ENCODE measurements around the gene RHBDF2.

The RHBDF2 gene

DNA sequence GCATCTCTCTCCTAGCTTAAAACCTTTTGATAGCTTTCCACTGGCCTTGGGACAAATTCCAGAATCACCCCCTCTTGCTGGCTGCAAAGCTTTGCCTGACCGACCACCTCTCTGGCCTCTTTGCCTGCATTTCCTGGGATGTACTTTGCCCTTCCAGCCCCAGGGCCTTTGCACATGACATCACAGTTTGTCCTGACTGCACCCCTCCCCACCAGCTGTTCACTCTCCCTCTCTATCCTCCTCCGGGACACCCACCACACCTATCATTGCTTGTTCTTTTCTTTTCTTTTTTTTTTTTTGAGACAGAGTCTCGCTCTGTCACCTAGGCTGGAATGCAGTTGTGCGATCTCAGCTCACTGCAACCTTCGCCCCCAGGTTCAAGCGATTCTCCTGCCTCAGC lies 25.9 kb downstream of the RHBDF2 start:
- Histone ChIP-seq H3K9me3 (no peaks in the 10 kb centered on the region), H3K4me1 (ENCODE audit: control insufficient read depth in 1 of 2, insufficient read depth in 1 of 2, low read depth in 1 of 2, low read length in 1 of 2) (no peaks in the 10 kb centered on the region), H3K4me3 (ENCODE audit: low read depth in 1 of 2, low read length in 1 of 2) (no peak overlapping the region), H3K27ac (no peak overlapping the region), H3K27me3 (no peaks in the 10 kb centered on the region), H3K36me3 (peaks cover 97% of the 10 kb centered on the region)
- TF ChIP-seq, protein P1, sequence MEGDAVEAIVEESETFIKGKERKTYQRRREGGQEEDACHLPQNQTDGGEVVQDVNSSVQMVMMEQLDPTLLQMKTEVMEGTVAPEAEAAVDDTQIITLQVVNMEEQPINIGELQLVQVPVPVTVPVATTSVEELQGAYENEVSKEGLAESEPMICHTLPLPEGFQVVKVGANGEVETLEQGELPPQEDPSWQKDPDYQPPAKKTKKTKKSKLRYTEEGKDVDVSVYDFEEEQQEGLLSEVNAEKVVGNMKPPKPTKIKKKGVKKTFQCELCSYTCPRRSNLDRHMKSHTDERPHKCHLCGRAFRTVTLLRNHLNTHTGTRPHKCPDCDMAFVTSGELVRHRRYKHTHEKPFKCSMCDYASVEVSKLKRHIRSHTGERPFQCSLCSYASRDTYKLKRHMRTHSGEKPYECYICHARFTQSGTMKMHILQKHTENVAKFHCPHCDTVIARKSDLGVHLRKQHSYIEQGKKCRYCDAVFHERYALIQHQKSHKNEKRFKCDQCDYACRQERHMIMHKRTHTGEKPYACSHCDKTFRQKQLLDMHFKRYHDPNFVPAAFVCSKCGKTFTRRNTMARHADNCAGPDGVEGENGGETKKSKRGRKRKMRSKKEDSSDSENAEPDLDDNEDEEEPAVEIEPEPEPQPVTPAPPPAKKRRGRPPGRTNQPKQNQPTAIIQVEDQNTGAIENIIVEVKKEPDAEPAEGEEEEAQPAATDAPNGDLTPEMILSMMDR (IDR thresholded peaks at IDR 0.05), result no peak

DNA sequence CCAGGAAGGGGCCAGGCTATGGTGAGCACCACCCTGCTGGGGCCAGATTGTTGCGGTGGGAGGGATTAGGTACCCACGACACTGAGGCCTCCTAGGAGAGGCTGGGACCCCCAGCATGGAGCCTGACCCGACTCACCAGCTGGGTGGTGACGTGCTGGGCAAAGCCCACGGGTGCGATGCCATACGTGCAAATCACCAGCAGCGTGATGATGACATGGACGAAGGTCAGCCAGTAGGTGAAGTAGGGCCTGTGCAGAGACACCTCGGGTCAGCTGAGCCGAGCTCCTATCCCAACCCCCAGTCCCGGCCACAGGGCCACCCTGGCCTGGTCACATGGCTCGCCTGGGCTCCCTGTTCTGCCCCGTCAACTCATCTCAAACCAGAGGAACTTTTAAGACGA lies 26.3 kb downstream of the RHBDF2 start:
- Histone ChIP-seq H3K36me3 (peaks cover 98% of the 10 kb centered on the region), H3K4me3 (ENCODE audit: low read depth in 1 of 2, low read length in 1 of 2) (no peak overlapping the region), H3K9me3 (no peaks in the 10 kb centered on the region), H3K27ac (no peak overlapping the region), H3K4me1 (ENCODE audit: control insufficient read depth in 1 of 2, insufficient read depth in 1 of 2, low read depth in 1 of 2, low read length in 1 of 2) (no peaks in the 10 kb centered on the region), H3K27me3 (no peaks in the 10 kb centered on the region)
- TF ChIP-seq, protein P1 (IDR thresholded peaks at IDR 0.05), result no peak

DNA sequence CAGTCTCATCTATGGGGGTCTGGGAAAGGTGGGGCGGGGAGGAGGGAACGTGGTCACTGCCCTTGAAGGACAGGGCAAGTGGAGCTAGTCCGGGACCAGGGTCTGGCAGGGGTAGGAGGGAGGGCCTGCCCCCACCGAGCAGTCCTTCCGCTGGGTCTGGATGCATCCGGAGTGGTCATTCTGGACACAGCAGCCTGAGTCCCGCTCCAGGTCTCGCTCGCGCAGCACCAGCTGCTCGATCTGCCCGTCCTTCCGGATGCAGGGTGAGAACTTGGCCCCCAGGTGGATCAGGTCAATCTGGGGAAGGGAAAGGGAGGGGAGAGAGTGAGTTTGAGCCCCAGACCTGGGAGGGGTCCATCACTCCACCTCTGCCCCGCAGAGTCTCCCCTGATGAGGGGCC lies 27.0 kb downstream of the RHBDF2 start:
- Histone ChIP-seq H3K4me3 (ENCODE audit: low read depth in 1 of 2, low read length in 1 of 2) (no peak overlapping the region), H3K27me3 (no peaks in the 10 kb centered on the region), H3K27ac (no peak overlapping the region), H3K9me3 (no peaks in the 10 kb centered on the region), H3K4me1 (ENCODE audit: control insufficient read depth in 1 of 2, insufficient read depth in 1 of 2, low read depth in 1 of 2, low read length in 1 of 2) (no peaks in the 10 kb centered on the region), H3K36me3 (peaks cover 99% of the 10 kb centered on the region)
- TF ChIP-seq, protein P1 (IDR thresholded peaks at IDR 0.05), result no peak

DNA sequence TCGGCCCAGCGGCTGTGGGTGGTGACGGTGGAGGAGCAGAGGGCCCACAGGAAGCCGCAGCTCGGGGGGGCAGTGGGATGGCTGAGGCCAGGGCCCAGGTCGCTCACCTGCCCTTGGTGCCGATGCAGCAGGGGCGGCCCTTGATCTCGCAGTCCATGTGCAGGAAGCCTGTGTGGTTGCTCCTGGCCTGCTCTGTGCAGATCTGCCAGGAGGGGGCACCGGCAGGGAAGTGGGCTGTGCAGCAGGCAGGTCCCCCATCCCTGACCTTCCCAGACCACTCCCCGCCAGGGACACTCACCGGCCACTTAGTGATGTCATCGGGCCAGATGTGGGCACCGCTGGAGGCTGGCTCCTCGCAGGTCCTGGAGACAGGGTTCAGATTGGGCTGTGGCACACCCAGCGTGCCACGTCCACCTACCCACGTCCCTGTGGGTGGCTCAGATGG lies 27.7 kb downstream of the RHBDF2 start:
- TF ChIP-seq, protein P1 (IDR thresholded peaks at IDR 0.05), result no peak
- Histone ChIP-seq H3K9me3 (no peaks in the 10 kb centered on the region), H3K27me3 (no peaks in the 10 kb centered on the region), H3K4me3 (ENCODE audit: low read depth in 1 of 2, low read length in 1 of 2) (no peak overlapping the region), H3K27ac (no peak overlapping the region), H3K36me3 (peaks cover 98% of the 10 kb centered on the region), H3K4me1 (ENCODE audit: control insufficient read depth in 1 of 2, insufficient read depth in 1 of 2, low read depth in 1 of 2, low read length in 1 of 2) (no peaks in the 10 kb centered on the region)

DNA sequence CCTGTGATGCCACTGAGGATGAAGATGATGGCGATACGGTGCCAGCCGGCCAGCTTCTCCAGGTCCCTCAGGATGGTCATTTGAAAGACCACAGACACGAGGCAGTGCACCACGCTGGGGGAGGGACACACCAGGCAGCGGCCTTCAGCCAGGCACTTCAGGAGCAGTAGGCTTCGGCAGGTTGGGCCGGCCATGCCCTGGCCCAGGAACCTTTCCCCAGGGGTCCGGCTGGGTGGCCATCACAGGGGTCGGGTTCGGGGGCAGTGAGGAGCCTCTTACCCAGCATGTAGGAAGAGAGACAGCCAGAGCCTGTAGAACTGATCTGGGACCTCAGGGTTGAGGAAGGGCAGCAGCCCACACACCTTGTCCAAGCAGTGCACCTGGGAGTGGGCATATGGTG lies 28.5 kb downstream of the RHBDF2 start:
- Histone ChIP-seq H3K27me3 (no peaks in the 10 kb centered on the region), H3K9me3 (no peaks in the 10 kb centered on the region), H3K4me3 (ENCODE audit: low read depth in 1 of 2, low read length in 1 of 2) (no peak overlapping the region), H3K4me1 (ENCODE audit: control insufficient read depth in 1 of 2, insufficient read depth in 1 of 2, low read depth in 1 of 2, low read length in 1 of 2) (no peaks in the 10 kb centered on the region), H3K36me3 (peaks cover 93% of the 10 kb centered on the region), H3K27ac (no peak overlapping the region)
- TF ChIP-seq, protein P1 (IDR thresholded peaks at IDR 0.05), result no peak

DNA sequence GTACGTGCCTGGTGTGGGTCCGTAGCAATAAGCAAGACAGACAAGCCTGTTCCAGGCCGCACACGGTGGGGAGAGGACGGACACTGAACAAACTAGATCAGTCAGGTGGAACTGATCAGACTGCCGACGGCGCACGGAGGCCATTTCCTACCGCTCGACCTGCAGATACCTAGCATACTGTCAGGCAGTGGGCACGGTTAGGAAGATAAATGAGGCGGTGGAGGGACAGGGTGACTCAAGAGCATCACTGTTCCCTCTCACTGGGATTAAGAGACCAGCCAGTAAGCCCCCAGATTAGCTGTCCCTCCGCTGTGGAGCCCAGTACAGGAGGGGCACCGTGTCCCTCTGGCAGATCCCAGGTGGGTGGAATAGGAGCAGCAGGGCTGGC lies 29.0 kb downstream of the RHBDF2 start:
- TF ChIP-seq, protein P1 (IDR thresholded peaks at IDR 0.05), result no peak
- no peak overlapping the region for H3K4me3 ChIP-seq (ENCODE audit: low read depth in 1 of 2, low read length in 1 of 2)
- H3K9me3 ChIP-seq, result no peaks in the 10 kb centered on the region
- no peaks in the 10 kb centered on the region for H3K27me3 ChIP-seq
- peaks cover 88% of the 10 kb centered on the region for H3K36me3 ChIP-seq
- H3K27ac ChIP-seq, result no peak overlapping the region
- no peaks in the 10 kb centered on the region for H3K4me1 ChIP-seq (ENCODE audit: control insufficient read depth in 1 of 2, insufficient read depth in 1 of 2, low read depth in 1 of 2, low read length in 1 of 2)
